NCI-H446 (cell line): Measurements from ENCODE around the gene IFIT1B.
A peak's percentile ranks its signal among the peaks of the same experiment; 100 is the strongest.
"Not testable (repeated sequence)": the region's sequence is repeated elsewhere in the genome, so short reads cannot be mapped to it uniquely, and the experiment has no call there.

Source experiments
- DNase-seq, 2 experiments: peaks; one replicate each; lab custom pipeline; 2025; lab: John Stamatoyannopoulos, UW

IFIT1B gene

GRCh38 chr10:89382757-89383156 is 4.9 kb downstream of the IFIT1B start:
- no peak for DNase-seq

- DNase-seq, result no peak
Observed at GRCh38 chr10:89384474-89385340, 6.9 kb downstream of the IFIT1B start.

GRCh38 chr10:89388806-89389205 is 10.9 kb downstream of the IFIT1B start:
- DNase-seq, result no peak

DNA sequence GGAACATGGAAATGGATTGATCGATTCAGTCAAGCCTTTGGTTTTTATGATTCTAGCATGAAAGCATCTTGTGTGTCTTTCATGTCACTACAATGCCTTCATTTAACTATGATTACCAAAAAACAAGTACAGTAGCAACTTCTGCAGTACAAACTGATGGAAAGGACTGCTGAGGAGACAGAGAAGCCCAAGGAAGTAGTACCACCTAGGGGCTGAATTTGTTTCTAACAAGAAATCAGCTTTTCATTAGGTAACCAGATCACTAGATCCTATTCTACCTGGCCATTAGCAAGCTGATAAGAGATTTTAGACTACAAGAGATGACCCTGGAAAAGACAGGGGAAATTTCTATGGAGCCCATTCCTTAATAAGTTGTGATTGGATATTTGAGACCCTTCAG is 11.4 kb downstream of the IFIT1B start:
- DNase-seq, result no peak

GRCh38 chr10:89390476-89391225 is 12.8 kb downstream of the IFIT1B start:
- DNase-seq, result peak in 1 of 2 experiments; percentile 26

GRCh38 chr10:89391226-89391576 is 13.3 kb downstream of the IFIT1B start:
- DNase-seq, result not testable (repeated sequence)

DNA sequence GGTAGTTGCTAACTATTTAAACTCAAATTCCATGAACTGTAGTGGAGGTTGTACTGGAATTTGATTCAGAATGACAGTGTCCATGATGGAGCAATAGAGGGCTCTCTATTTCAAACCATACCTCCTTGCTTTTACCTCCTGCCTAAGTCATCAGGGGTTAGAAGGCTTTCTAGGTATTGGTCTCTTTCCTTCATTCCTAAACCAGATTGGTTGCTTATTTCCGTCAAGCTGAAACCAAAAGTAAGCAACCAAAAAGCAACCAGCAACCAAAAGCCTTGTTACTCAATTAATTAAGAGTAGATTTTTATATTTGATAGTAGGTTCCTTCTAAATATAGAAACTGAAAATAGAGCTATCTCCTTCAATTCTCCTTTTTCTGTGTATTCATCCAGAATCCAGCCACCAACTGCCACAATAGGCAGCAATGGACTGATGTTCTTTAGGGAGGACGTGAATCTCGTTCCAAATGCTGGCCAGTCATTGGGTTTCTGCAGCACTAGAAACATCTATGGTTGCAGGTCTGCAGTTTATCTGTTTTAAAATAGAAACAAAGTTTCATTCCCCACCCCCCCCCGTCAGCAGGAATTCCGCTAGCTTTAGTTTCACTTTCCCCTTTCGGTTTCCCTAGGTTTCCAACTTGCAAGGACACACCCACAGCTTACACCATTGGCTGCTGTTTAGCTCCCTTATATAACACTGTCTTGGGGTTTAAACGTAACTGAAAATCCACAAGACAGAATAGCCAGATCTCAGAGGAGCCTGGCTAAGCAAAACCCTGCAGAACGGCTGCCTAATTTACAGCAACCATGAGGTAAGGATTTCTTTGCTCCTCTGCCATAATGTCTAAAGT is 14.3 kb downstream of the IFIT1B start, which contains the start of gene IFIT1:
TSS of gene IFIT1 (plus strand) at position 717 of the 850 bp plus-strand sequence. CDS start at position 807, 90 bp downstream.
- DNase-seq, result no peak

DNA sequence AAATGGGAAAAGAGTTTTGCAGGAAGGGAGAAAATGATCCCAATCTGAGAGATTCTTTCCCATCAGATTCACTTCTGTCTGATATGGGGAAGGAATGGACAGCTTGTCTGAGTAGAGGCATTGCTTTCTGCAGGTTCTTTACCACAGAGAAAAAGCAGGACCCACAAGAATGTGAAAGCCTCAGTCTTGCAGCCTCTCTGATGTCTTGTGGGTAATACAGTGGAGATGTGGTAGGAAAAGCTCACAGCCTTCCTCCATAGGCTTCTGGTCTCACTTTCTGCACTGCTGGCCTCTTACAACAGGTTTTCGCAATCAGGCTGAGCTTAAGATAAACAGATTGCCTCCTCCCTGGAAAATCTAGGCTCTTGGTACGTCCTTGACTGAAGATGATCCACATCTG is 15.1 kb downstream of the IFIT1B start:
- no peak for DNase-seq

- no peak for DNase-seq
Observed at GRCh38 chr10:89393898-89394297, 16.0 kb downstream of the IFIT1B start.

DNA sequence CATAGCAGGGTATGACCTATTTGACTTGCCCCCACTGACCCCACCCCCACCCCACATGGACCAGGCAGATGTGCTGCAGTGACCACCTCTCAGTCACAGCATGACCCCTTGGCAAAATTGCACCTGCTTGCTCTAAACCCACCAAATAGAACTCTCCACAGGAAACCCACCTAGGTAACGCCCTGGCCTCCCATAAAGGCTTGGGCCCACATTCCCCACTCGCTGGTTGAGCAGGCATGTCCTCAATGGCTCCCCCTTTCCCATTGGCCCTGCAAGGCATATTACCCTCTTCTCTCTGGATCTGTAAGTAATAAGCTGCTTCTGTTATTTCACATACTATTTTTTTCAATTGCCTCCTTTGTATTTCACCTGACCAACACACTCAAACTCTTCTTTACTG is 17.3 kb downstream of the IFIT1B start:
- DNase-seq, result no peak

DNA sequence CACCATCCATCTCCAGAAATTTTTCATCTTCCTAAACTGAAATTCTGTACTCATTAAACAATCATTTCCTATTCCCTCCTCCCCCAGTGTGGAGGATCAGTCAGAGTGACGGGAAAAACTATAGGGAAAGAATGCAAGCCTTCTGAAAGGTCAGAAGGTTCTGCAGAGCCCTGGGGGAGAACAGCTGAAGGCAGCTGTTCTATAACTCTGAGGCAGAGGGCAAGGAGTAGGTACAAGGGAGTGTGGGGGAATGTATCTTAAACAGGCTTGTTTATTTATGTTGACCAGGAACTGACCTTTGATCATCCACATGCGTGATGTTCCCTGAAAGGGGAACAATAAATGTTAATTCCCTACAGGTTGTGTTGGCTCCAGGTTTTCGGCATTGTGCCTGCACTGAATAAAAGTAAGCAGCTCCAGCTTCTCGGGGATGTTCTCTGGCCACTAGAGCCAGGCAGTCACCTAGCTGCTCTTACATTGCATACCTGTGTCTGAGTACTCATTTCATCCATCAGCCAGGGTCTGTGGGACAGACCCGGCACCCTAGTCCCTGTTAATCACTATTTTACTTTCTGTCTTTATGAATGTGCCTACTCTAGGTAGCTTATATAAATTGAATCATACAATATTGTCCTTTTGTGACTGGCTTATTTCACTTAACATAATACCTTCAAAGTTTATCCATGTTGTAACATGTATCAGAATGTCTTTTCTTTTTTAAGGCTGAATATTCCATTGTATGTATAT is 20.3 kb downstream of the IFIT1B start:
- no peak for DNase-seq

DNA sequence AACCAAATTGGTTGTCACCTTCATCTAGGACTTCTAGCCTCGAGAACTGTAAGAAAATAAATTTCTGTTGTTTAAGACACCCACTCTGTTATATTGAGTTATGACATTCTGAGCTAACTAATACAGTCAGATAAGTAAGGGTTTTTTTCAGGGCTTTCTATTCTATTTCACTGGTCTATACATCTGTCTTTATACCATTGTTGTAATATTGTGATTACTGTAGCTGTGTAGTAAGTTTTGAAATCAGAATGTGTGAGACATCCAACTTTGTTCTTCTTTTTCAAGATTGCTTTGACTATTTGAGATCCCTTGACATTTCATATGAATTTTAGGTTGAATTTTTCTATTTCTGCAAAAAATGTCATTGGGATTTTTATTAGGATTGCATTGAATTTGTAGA is 22.1 kb downstream of the IFIT1B start:
- DNase-seq, result no peak

DNA sequence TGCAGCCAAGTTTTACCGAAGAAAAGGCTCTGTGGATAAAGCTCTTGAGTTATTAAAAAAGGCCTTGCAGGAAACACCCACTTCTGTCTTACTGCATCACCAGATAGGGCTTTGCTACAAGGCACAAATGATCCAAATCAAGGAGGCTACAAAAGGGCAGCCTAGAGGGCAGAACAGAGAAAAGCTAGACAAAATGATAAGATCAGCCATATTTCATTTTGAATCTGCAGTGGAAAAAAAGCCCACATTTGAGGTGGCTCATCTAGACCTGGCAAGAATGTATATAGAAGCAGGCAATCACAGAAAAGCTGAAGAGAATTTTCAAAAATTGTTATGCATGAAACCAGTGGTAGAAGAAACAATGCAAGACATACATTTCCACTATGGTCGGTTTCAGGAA is 25.2 kb downstream of the IFIT1B start:
- DNase-seq, result no peak

GRCh38 chr10:89404104-89405047 is 26.5 kb downstream of the IFIT1B start:
- no peak for DNase-seq

DNA sequence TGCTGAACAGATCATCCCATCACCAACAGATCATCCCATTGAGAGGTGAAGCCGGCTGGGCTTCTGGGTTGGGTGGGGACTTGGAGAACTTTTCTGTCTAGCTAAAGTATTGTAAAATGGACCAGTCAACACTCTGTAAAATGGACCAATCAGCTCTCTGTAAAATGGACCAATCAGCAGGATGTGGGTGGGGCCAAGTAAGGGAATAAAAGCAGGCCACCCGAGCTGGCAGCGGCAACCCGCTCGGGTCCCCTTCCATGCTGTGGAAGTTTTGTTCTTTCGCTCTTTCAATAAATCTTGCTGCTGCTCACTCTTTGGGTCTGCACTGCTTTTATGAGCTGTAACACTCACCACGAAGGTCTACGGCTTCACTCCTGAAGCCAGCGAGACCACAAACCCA is 28.3 kb downstream of the IFIT1B start:
- not testable (repeated sequence) for DNase-seq

DNA sequence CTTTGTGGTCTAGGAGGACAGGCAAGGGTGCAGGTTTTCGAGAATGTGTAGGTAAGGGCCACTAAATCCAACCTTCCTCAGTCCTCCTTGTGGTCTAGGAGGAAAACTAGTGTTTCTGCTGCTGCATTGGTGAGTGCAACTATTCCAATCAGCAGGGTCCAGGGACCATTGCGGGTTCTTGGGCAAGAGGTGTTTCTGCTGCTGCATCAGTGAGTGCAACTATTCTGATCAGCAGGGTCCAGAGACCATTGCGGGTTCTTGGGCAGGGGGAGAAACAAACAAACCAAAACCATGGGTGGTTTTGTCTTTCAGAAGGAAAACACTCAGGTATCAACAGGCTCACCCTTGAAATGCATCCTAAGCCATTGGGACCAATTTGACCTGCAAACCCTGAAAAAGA is 29.9 kb downstream of the IFIT1B start:
- not testable (repeated sequence) for DNase-seq

- DNase-seq, result not testable (repeated sequence)
Observed at GRCh38 chr10:89409282-89409681, 31.4 kb downstream of the IFIT1B start.

GRCh38 chr10:89410551-89410950 is 32.7 kb downstream of the IFIT1B start:
- not testable (repeated sequence) for DNase-seq

DNA sequence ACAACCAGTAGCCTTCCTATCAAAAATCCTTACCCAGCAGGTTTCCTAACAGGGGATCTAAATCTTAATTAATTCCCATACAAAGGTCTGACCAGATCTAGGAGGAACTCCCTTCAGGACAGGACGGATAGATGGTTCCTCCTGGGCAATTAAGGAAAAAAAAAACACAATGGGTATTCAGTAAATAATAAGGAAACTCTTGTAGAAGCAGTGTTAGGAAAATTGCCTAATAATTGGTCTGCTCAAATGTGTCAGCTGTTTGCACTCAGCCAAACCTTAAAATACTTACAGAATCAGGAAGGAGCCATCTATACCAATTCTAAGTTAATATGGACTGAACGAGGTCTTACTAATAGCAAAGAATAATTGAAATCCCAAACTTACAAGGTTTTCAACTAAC is 33.3 kb downstream of the IFIT1B start:
- not testable (repeated sequence) for DNase-seq

- DNase-seq, result not testable (repeated sequence)
Observed at GRCh38 chr10:89412276-89412675, 34.4 kb downstream of the IFIT1B start.
